PC-3 (cell line): ENCODE data around the gene ZNF574.

ENCODE experiments used
- EZH2 ChIP-seq: fragments of 300-600 bp; sonication (generic); IDR thresholded peaks from one replicate; pipeline ENCODE4 v1.6.1; 2017; ENCODE audit warnings: antibody characterized with exemption, mild to moderate bottlenecking, low read length; ENCODE audit not compliant: unreplicated experiment
- EZH2phosphoT487 ChIP-seq: fragments of 300-600 bp; sonication (generic); IDR thresholded peaks from 2 replicates; pipeline ENCODE4 v1.6.1; 2018; ENCODE audit warnings: mild to moderate bottlenecking, antibody characterized with exemption, low read length, borderline replicate concordance
- TF ChIP-seq, protein P1 (sequence below): fragments of 300-600 bp; sonication (generic); conservative IDR thresholded peaks from 2 replicates; pipeline ENCODE4 v1.5.1; 2017; ENCODE audit warnings: antibody characterized with exemption, low read depth, mild to moderate bottlenecking, low read length

DNA sequence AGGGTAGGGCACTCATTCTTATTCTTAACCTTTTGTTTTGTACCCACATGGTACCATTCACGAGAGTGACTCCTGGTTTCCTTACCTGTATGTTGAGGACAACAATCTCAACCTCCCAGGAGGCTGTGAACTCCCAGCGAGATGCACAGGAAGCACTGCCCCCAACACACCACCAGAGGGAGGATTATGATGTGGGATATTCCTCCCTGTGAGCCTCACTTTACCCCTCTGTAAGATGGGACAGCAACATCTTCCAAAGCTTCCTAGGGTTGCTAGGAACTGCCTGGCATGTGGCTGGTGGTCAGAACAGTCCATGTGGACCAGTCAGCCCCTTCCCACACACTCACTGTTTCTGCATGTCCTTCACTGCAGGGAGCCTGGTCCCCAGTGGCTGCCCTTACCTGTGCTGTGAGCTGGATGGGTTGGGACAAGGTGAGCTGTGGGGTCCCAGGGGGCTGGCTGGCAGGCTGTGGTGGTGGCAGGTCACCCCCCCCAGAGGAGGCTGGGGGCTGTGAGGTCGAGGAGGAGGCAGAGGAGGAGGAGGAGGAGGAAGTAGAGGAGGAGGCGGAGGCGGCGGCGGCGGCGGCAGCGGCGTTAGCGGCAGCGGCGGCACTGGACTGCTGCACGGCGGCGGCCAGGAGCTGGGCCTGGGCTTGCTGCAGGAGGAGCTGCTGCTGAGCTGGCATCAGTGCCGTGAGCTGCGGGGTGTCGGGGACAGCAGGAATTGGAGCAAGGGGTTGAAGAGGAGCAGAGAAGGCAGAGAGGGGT lies 40.5 kb downstream of the ZNF574 start:
- TF ChIP-seq, protein P1, sequence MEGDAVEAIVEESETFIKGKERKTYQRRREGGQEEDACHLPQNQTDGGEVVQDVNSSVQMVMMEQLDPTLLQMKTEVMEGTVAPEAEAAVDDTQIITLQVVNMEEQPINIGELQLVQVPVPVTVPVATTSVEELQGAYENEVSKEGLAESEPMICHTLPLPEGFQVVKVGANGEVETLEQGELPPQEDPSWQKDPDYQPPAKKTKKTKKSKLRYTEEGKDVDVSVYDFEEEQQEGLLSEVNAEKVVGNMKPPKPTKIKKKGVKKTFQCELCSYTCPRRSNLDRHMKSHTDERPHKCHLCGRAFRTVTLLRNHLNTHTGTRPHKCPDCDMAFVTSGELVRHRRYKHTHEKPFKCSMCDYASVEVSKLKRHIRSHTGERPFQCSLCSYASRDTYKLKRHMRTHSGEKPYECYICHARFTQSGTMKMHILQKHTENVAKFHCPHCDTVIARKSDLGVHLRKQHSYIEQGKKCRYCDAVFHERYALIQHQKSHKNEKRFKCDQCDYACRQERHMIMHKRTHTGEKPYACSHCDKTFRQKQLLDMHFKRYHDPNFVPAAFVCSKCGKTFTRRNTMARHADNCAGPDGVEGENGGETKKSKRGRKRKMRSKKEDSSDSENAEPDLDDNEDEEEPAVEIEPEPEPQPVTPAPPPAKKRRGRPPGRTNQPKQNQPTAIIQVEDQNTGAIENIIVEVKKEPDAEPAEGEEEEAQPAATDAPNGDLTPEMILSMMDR, result no peak
- no peak for TF ChIP-seq EZH2
- no peak for TF ChIP-seq EZH2phosphoT487
